Measurements from ENCODE around the gene CRTC1.

- TF ChIP-seq, protein P1, sequence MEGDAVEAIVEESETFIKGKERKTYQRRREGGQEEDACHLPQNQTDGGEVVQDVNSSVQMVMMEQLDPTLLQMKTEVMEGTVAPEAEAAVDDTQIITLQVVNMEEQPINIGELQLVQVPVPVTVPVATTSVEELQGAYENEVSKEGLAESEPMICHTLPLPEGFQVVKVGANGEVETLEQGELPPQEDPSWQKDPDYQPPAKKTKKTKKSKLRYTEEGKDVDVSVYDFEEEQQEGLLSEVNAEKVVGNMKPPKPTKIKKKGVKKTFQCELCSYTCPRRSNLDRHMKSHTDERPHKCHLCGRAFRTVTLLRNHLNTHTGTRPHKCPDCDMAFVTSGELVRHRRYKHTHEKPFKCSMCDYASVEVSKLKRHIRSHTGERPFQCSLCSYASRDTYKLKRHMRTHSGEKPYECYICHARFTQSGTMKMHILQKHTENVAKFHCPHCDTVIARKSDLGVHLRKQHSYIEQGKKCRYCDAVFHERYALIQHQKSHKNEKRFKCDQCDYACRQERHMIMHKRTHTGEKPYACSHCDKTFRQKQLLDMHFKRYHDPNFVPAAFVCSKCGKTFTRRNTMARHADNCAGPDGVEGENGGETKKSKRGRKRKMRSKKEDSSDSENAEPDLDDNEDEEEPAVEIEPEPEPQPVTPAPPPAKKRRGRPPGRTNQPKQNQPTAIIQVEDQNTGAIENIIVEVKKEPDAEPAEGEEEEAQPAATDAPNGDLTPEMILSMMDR (IDR thresholded peaks at IDR 0.05; ENCODE audit: insufficient read depth, low read length, poor library complexity, severe bottlenecking): no peak
- no peak for TF ChIP-seq EZH2phosphoT487 (conservative IDR thresholded peaks at IDR 0.05; ENCODE audit: low read length)
Observed at GRCh38 chr19:18657590-18658365, 25.7 kb upstream of the CRTC1 start.

All from SU-DHL-6 (cell line).